NCI-H2029 treated with DMSO at 0.1 percent for 48 hours (cell line): ENCODE data around the gene PNO1.
"Not testable (repeated sequence)": the region's sequence is repeated elsewhere in the genome, so short reads cannot be mapped to it uniquely, and the experiment has no call there.

Experiments used
- DNase-seq: peaks from one replicate; lab custom pipeline; 2025; lab: John Stamatoyannopoulos, UW

The PNO1 gene

DNA sequence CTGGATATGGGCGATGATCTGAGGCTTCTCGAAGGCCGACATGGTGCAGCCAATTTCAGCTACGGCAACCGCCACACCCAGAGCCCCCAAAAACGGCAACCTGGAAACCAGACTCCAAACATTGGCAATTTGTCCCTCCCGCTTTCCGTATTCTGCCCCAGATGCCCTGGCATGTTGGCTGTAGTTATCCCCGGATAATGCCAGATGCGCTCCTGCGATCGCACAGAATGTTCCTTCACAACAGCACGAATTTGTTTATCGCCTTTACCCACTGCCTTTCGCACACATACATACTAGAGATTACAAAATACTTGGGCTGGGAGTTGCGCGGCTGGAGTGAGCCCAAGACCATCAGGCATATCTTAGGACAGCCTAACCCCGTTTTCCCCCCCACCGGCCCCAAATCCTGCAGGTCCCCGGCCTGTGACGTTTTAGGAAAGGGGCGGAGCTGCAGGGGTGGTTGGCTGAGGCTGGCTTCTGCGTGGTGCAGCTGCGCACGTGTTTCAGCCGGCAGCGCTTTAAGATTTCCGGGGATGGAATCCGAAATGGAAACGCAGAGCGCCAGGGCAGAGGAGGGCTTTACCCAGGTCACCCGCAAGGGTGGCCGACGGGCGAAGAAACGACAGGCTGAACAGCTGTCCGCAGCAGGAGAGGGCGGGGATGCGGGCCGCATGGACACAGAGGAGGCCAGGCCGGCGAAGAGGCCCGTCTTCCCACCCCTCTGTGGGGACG is at the start of gene PNO1:
Gene PNO1 (plus strand): TSS at position 487 of the 732 bp plus-strand sequence. CDS start 47 bp downstream, at position 534.
- peak; percentile 94 for DNase-seq

DNA sequence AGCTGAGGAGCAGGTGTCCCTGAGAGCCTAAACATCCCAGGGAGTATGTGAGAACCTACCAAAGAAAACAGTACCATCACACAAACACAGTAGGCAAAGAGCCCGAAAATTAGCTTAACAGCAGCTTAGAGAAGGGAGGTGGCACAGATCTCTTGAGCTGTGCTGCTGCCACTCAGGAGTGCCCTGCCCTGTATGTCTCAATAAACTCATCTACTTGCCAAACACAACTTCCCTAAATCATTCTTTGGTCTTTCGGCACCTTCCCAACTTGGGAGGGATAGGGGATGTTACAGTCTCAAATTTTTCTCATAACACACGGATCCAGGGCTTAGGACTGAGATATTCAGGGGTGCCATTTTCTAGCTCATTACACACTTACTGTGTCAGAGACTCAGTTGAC is 49.6 kb upstream of the PNO1 start:
- DNase-seq = no peak

DNA sequence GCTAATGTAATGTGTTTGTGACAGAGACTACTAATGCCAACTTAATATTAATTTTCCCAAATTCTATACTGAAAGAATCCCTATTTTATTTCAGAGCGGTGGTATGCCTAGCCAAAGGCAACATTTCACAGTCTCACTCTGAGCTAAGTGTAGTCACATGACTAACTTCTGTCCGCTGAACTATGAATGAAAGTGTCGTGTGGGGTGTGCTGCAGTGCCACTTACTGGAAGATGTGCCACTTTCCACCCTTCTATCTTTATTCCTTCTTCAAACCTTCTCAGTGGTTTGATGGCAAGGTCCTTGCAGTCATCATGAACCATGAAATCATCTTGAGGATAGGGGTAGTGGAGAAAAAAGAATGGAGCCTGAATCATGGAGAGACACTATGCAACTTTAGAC is 47.6 kb upstream of the PNO1 start:
- DNase-seq = no peak

DNA sequence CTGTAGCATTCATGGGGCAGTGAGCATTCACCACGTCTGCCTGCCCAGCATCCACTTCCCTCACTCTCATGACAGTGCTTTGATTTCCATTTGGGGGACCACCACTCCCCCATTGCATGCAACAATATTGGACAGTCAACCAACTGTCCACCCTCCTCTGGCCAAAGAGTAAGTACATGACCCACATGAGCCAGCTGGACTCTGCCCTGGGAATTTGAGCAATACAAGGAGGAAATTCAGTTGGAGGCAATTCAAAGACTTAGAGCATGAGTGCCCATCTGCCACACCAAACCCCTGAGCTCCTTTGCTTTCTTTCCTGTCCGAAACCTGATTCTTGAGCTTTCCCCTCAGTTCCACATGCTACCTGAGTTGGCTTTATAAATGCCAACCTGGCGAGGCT is 41.7 kb upstream of the PNO1 start:
- no peak for DNase-seq

DNA sequence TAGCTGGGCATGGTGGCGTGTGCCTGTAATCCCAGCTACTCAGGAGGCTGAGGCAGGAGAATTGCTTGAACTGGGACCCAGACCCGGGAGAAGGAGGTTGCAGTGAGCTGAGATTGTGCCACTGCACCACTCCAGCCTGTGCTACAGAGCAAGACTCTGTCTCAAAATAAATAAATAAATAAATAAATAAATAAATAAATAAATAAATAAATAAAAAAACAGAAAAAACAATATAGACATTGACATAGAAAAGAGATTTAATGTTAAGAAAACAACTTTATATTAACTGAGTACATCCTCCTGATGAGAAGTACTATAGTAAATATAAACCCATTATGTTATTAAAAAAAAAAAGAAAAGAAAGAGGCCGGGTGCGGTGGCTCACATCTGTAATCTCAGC is 39.8 kb upstream of the PNO1 start:
- DNase-seq = not testable (repeated sequence)

DNA sequence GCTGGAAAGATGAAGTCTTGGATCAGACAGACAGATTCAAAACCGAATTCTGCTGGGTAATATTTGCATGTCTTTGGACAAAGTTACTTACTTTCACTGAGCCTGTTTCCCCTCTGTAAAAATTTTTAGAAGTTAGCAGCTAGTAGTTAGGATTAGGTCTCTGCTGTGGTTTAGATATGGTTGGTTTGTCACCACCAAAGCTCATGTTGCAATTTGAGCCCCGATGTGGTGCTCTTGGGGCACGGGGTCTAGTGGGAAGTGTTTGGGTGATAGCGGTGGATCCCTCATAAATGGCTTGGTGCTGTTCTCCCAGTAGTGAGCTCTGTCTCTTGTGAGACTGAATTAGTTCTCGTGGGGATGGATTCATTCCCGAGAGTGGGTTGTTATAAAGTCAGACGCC is 38.9 kb upstream of the PNO1 start:
- no peak for DNase-seq

DNA sequence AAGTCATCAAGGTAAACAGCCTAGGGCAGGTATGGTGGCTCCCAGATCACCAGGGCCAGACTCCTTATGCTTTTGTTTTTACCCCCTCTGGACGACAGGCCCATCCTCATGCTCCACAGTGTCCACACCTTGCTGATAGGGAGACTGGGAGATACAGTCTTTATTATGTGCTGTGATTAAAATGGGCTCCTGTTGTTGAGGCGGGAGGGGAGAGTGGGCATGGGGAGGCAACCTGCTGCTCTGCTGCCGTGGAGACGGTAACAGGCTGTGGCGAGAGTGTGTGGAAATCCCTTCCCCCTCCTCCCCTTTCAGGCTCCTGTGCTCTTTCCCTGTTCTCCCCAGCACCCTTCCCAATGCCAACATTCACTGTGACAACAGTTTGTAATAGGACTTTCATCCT is 38.2 kb upstream of the PNO1 start:
- no peak for DNase-seq

DNA sequence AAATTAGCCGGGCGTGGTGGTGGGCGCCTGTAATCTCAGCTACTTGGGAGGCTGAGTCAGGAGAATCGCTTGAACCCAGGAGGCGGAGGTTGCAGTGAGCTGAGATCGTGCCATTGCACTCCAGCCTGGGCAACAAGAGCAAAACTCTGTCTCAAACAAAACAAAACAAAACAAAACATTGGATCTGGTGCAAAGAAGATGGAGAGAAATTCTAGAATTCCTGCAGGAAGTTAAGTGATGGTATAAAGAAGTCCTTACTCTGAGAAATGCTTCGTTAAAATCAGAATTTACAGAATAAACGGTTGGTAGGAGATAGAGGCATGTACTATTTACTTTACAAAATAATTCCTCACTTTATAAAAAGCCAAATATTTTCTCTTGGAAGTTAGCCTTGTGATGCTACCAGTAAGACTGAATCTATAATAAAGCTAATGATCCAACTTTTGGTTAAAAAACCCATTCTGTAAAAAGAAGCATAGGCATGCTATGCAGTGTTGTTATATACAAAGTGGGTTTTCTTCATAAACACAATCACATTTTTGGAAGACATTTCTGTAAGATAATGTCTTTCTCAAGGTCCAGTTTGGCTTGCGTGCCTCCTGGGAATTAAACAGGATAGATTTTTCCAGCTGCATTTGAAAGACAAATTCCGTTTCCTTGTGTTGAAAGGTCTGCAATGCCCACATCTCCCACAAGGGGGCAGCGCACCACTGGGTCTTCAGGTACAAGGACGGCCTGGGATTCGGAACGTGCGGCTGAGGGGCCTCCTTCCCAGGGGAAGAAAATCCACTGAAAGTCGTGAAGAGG is 35.6 kb upstream of the PNO1 start:
- DNase-seq = peak; percentile 31

DNA sequence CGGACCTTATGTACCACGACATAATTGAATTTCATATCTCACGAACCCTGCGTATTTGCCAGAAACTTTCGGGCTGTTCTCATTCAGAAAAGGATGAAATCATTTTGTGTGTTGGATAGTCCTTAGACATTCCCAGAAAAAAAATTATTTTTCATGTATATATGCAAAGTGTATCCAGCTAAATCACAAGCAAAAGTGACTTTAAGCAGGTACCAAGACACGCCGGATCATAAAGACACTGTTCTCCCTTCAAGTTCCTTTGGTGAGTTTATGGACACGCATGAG is 35.1 kb upstream of the PNO1 start:
- no peak for DNase-seq

DNA sequence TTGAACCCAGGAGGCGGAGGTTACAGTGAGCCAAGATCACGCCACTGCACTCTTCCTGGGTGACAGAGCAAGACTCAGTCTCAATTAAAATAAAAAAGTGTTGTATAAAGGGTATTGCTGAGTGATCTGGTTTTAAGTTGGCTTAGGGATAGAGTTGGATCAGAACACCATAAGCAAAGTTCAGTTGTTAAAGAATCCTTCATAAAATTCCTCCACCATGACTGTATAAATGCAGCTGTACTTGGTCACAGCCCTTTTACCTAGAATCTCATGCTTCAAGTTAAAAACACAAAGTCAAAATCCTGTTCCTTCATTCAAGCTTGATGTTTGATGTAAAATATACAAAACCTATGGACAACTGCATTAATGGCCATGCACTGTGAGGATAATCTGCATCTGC is 33.4 kb upstream of the PNO1 start:
- no peak for DNase-seq

DNA sequence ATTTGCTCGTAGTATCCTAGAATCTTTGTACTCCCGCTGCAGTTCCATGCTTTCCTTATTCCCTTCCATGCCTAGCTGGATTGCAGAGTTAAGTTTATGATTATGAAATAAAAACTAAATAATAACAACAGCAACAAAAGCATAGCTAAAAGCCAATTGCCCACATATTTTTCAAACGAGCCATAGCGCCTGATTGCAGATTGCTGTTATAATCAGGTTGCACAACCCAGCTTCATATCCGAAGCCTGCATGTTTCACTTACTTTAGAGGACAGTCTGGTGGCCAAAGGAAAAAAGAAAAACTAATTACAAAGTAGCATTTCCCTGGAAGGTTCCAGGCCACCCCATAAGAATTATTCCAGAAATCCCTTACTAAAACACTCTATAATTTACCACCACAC is 31.9 kb upstream of the PNO1 start:
- DNase-seq = no peak

DNA sequence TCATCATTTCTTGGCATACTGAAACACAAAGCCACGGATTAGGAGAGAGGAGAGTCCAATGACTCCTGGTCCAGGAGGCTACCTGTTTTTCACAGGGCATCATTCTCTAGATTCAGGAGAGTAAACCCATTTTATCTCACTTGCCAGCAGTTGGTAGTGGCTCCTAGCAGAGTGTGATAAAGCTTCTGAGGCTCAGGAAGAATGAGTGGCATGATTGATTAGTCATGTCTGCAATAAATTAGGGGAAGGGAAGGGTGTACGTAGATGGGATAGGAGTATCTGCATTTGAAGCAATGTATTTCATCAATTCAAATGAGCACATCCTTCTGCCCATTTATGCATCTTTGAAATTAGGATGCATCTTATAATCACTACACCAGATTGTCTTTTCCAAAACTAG is 31.1 kb upstream of the PNO1 start:
- DNase-seq = no peak

DNA sequence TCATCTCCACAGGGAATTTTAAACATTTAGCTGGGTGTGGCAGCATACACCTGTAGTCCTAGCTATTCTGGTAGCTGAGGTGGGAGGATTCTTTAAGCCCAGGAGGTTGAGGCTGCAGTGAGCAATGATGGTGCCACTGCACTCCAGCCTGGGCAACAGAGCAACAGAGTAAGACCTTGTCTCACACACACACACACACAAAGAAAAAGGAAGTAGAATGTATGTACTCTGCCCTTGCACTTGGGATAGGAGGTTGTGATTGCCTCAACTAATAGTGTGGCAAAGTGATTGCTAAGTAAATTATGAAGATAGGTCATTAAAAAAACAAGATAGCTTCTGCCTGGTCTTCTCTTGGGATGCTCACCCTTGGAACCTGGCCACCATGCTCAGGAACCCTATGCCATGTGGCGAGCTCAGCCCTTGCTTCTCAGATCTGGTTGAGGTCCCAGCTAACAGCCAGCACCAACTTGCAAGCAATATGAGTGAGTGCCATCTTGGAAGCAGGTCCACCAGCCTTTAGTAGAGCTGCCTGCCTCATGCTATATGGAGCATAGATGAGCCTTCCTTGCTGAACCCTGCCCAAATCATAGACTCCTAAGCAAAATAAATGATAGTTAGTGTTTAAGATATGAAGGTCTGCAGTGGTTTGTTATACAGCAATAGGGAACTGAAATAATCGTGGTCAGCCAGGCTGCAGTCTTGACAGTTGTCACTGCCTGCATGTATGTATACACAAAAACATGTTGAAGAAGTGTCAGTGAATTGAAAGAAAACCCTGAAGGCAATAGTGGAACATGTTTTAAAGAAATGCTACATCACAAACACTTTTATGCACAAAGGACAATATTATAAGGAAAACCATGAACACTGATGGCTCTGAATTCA is 30.1 kb upstream of the PNO1 start:
- no peak for DNase-seq

DNA sequence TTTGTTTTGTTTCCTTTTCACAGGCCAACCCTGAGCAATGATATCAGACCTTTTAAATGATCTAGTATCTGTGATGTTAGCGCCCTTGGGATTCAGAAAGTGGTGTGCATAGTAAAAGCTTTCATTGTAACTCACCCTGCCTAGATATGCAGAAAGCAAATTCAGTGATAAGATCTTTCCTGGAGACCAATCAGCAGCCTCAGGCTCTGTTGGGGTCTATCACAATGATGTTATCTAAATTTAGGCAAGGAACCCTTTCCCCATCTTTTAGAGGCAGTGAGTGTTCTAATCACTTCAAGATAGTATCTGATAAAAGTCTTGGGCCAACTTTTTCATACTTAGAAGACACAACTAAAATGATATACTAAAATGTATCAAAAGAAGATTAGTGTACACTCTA is 23.6 kb upstream of the PNO1 start:
- no peak for DNase-seq

DNA sequence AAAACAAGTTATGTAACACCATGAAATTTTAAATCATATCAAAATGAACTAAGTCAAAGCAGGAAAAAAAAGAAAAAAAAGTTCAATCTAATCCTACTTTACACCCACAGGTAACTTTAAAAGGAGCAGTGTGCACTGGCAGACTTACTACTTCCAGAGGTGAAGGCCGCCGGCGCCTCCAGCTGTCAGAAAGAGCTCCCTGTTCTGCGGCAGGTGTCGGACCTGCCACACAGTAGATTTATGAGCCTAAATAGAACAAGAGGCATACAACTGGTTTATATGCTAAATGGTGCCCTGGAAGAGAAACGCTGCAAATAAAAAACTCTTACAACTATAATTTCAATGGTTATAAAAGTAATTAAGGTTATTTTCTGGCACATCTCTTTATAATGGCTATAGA is 23.1 kb upstream of the PNO1 start:
- DNase-seq = no peak

DNA sequence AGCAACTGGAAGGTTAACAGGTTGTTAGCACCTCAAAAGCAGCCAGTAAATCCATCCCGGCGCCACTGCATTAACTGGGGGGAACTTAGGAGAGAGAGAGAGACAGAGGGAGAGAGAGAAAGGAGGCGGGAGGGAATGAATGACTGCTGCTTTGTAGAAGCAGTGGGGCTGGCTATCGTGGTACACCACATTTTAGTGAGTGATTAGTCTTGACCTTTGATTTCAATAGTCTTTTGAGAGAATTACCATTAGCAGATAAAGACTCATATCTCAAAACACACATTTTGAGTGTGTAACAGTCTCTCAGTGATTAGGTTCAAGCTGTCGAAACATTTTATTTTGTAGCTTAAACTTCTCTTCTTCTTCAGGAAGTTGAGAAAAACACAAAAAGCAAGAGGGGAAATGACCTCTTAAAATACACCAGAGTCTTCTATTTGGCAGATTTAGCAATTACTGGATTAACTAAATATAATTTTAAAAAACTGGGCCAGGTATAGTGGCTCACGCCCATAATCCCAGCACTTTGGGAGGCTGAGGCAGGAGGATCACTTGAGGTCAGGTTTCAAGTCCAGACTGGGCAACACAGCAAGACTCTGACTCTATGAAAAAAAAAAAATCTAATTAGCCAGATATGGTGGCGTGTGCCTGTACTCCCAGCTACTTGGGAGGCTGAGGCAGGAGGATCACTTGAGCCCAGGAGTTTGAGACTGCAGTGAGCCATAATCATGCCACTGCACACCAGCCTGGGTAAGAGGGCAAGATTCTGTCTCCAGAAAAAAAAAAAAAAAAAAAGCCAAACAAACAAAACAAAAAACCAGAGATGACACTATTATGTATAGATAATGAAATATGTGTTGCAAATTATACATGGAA is 22.0 kb upstream of the PNO1 start:
- no peak for DNase-seq

DNA sequence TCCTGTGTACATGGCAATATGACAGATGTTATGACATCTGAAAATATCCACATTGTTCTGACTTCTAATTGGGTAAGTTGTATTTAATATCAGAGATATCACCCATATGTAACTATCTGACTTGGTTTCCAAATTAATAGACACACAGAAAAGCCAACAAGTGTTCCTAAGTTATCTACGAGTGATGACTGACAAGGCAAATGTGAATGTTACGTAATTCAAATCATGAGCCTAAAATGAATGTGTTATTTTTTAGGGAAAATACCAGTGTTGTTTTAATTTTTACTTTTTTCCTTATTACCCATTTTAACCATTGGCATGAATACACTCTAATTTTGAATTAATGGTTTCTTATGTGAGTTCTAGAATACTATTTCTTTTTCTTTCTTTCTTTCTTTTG is 15.8 kb upstream of the PNO1 start:
- DNase-seq = no peak

DNA sequence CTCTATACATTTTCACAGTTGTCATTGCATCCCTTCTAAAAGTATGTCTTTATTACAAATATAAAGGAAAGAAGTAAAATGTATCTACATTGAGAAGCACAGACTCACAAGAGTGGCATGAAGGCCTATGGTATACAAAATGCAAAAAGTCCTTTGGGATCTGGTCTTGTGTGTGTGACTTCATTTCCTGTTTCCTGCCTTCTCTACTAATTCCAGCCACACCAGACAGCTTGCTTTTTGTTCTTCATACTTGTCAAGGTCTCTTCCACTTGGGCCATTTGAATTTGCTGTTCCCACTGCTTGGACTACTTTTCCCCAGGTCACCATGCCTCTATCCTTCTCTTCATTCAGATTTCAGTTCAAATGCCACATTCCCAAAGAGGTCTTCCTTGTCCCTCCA is 6.7 kb upstream of the PNO1 start:
- DNase-seq = no peak

DNA sequence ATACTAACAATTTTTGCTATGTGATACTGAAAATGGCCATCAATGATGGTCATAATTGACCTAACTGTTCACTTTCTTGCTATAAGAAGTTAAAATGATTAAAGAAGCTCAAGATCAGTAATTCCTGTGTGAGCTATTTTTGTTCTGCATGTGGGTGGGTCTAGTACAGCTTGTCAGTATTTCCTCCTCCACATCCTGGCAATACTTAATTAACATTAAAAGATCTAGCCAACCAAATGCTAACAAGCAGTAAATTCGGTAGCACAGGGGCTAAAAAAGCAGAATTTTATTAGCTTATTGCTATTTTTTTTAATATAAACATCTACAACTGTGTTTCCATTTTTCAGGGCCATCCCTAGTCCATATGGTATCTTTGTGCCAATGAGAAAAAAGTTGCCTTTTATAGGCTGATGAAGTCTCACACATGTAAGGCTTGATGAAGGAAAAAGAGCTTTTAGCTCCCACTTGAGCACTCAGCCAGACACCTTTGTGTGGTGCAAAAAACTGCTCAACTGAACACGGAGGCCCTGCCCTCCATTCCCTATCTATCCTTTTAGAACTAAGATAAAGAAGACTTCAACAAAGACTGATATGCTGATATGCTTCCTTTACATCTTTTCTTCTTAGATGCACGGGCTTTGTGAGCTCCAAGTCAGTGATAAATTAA is 4.9 kb upstream of the PNO1 start:
- DNase-seq = no peak

DNA sequence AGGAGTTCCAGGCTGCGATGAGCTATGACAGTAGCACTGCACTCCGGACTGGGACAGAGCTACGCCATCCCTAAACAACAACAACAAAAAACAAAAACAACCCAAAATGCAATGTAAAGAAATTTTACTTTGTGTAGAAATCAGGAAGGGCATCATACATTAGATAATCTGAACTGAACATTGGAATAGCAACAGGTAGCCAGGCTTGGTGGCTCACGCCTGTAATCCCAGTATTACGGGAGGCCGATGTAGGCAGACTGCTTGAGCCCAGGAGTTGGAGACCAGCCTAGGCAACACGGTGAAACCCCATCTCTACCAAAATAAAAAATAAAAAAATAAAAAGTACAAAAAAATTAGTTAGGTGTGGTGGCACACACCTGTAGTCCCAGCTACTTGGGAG is 2.1 kb upstream of the PNO1 start:
- DNase-seq = no peak

DNA sequence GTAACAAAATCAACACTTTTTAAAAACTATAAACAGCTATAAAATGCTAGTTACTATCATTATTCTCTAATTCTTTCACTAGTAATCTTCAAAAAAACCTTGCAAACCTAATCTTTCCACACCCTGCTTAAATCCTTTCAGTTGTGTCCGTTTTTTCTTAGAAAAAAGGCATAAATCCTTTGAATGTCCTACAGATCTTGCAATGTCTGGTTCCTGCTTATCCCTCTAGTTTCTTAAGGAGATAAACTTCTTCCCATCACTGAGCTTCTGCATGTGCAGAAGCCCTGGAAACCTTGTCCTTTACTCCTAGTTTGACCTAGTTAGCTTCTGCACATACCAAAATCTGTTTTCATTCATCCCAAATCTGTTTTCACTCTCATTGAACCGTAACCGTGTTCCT is 1.3 kb upstream of the PNO1 start:
- DNase-seq = no peak
